Measurements from ENCODE around the gene MCAM. TPM values are rescaled to one million over a fixed set of nuclear protein-coding genes. Genes with fewer than 3 reads are reported as not detected.

Gene MCAM
- total RNA-seq, 1 donor from 2014 or later: 1,105 TPM

DNA sequence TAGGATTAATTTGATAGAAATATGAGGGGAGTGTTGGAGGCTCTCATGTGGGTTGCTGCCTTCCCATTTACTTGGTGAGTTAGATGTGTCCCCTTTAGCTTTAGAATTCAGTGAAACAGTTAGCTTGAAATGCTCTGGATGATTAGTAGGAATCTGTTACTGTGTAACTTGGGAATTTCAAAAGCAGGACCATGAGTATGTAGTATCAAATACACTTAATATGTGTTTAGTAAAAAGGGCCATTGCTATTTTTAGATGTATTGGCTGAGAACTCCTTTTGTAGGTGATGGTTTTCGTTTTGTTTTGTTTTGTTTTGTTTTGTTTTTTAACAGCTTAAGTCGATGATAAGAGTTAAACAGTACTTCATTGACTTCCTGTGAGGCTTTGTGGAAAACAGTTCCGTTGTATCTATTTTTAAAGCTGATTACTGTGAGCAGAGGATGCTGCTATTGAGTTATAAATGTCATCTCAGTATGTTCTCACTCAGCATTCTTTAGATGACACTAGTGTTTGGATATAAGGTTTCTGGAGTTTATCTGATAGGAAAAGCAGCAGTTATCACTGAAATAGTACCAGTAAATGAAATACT is 53.5 kb downstream of the MCAM start:
- TF ChIP-seq, protein P1, sequence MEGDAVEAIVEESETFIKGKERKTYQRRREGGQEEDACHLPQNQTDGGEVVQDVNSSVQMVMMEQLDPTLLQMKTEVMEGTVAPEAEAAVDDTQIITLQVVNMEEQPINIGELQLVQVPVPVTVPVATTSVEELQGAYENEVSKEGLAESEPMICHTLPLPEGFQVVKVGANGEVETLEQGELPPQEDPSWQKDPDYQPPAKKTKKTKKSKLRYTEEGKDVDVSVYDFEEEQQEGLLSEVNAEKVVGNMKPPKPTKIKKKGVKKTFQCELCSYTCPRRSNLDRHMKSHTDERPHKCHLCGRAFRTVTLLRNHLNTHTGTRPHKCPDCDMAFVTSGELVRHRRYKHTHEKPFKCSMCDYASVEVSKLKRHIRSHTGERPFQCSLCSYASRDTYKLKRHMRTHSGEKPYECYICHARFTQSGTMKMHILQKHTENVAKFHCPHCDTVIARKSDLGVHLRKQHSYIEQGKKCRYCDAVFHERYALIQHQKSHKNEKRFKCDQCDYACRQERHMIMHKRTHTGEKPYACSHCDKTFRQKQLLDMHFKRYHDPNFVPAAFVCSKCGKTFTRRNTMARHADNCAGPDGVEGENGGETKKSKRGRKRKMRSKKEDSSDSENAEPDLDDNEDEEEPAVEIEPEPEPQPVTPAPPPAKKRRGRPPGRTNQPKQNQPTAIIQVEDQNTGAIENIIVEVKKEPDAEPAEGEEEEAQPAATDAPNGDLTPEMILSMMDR (conservative IDR thresholded peaks at IDR 0.05; ENCODE audit: low read depth, low read length): no peak
- H3K4me3 ChIP-seq (ENCODE audit: low read depth, low read length): no peak overlapping the region
- DNase-seq (ENCODE audit: low read depth): peak; percentile 35

DNA sequence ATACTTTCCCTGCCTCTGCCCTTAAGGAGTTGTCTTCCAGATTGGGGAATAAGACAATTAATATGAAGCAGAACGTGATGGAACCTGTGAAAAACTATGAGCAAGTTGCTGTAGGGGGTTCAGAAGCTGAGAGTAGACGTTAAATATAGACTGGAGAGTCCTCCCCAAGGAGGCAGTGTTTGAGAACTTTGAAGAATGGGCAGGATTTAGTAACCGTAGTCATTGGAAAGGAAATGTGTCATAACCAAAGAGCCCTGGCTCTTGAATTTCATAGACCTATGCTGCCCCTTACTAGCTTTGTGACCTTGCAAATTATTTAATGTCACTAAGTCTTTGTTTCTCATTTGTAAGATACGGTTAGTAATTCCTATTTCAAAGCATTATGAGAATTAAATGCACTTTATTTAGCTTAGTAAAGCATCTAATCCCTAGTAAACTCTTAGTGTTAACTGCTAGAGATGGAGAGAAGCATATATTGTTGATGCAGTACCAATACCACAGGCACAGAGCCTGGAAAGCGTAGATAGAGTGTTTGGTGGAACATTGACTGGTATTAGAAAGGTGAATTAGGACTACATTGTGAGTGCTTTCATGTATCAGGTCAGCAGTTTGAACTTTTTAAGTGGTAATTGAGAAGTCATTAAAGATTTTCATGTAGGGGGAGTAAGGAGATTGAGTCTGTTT is 54.1 kb downstream of the MCAM start:
- DNase-seq (ENCODE audit: low read depth): no peak
- TF ChIP-seq, protein P1 (conservative IDR thresholded peaks at IDR 0.05; ENCODE audit: low read depth, low read length): peak; percentile 26
- no peak overlapping the region for H3K4me3 ChIP-seq (ENCODE audit: low read depth, low read length)

DNA sequence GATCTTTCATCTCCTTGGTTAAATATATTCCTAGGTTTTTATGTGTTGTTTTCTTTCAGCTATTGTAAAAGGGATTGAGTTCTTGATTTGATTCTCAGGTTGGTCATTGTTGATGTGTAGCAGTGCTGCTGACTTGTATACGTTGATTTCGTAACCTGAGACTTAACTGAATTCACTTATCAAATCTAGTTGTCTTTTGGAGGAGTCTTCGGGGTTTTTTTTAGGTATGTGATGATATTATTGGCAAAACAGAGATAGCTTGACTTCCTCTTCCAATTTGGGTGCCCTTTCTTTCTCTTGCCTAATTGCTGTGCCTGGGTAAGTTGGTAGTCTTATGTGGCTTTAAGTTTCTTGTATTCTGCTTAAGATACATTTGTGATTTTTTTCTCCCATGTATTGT is 57.9 kb downstream of the MCAM start:
- no peak overlapping the region for H3K4me3 ChIP-seq (ENCODE audit: low read depth, low read length)
- TF ChIP-seq, protein P1 (conservative IDR thresholded peaks at IDR 0.05; ENCODE audit: low read depth, low read length): no peak
- no peak for DNase-seq (ENCODE audit: low read depth)

Other genes with a start within 250 kb of the MCAM start
- gene VPS11, start 249.3 kb downstream of the MCAM start, total RNA-seq: 13.1 and 19.2 TPM in 2 replicates
- 17.0 and 37.1 TPM in 2 replicates for gene HMBS, start 232.2 kb downstream of the MCAM start, total RNA-seq
- 24.8 and 32.3 TPM in 2 replicates for gene DPAGT1, start 215.3 kb downstream of the MCAM start, total RNA-seq
- gene C2CD2L, start 209.8 kb downstream of the MCAM start, total RNA-seq: 6.1 and 8.2 TPM in 2 replicates
- gene HINFP, start 195.6 kb downstream of the MCAM start, total RNA-seq: 11.9 and 13.7 TPM in 2 replicates
- under 0.01 TPM in 1 of 2 replicates, not detected in the other for gene ABCG4, start 168.1 kb downstream of the MCAM start, total RNA-seq
- 13.2 and 14.7 TPM in 2 replicates for gene NLRX1, start 148.4 kb downstream of the MCAM start, total RNA-seq
- gene NHERF4, start 131.7 kb downstream of the MCAM start, total RNA-seq: not detected in 2 replicates
- gene CBL, start 110.8 kb downstream of the MCAM start, total RNA-seq: 11.2 and 17.4 TPM in 2 replicates
- gene RNF26, start 17.4 kb upstream of the MCAM start, total RNA-seq: 18.6 and 21.8 TPM in 2 replicates
- gene C1QTNF5, start 23.8 kb upstream of the MCAM start, total RNA-seq: 0.87 and 1.8 TPM in 2 replicates
- gene MFRP, start 29.6 kb upstream of the MCAM start, total RNA-seq: not detected in 2 replicates
- 0.63 and 1.1 TPM in 2 replicates for gene USP2, start 64.6 kb upstream of the MCAM start, total RNA-seq
- 6.4 and 9.0 TPM in 2 replicates for gene THY1, start 106.0 kb upstream of the MCAM start, total RNA-seq

Measured in epithelial cell of proximal tubule (primary cell).